RPMI7951 (cell line): ENCODE data around the gene MLC1. TPM values are rescaled to one million over a fixed set of nuclear protein-coding genes. Genes with fewer than 3 reads are reported as not detected.

Experiments used
- DNase-seq: peaks from one replicate; pipeline ENCODE4 v3.0.0-alpha.2; 2012; ENCODE audit warnings: low read depth
- total RNA-seq: library from RNA; depleted of rRNA; stranded (reverse); fragments of >200 nt; shearing (Covaris generic); gene quantifications from 2 replicates; pipeline ENCODE4 v1.2.3, GENCODE V29; 2014

The MLC1 gene
- total RNA-seq, 1 experiment from 2014 or later, result not detected

- no peak for DNase-seq
Observed at GRCh38 chr22:50058061-50058905, 26.9 kb downstream of the MLC1 start, which contains the start of gene TTLL8. TSS of gene TTLL8 (minus strand) at chr22:50058298.

GRCh38 chr22:50057278-50058060 is 27.8 kb downstream of the MLC1 start:
- DNase-seq, result no peak

GRCh38 chr22:50056214-50056972 is 28.8 kb downstream of the MLC1 start:
- no peak for DNase-seq

GRCh38 chr22:50053861-50054260 is 31.4 kb downstream of the MLC1 start:
- DNase-seq, result no peak

GRCh38 chr22:50051930-50052329 is 33.3 kb downstream of the MLC1 start:
- no peak for DNase-seq

GRCh38 chr22:50049299-50050195 is 35.7 kb downstream of the MLC1 start:
- no peak for DNase-seq

GRCh38 chr22:50048836-50049235 is 36.4 kb downstream of the MLC1 start:
- DNase-seq, result no peak

- DNase-seq, result no peak
Observed at GRCh38 chr22:50048061-50048765, 37.0 kb downstream of the MLC1 start.

- no peak for DNase-seq
Observed at GRCh38 chr22:50047346-50047745, 37.9 kb downstream of the MLC1 start.

GRCh38 chr22:50046481-50047245 is 38.6 kb downstream of the MLC1 start:
- DNase-seq, result no peak

- no peak for DNase-seq
Observed at GRCh38 chr22:50046019-50046415, 39.2 kb downstream of the MLC1 start.

GRCh38 chr22:50045211-50046018 is 39.8 kb downstream of the MLC1 start:
- DNase-seq, result no peak

GRCh38 chr22:50044485-50045118 is 40.6 kb downstream of the MLC1 start:
- DNase-seq, result no peak

- DNase-seq, result no peak
Observed at GRCh38 chr22:50041361-50042065, 43.7 kb downstream of the MLC1 start.

- DNase-seq, result no peak
Observed at GRCh38 chr22:50040717-50041116, 44.5 kb downstream of the MLC1 start.

- no peak for DNase-seq
Observed at GRCh38 chr22:50039669-50040443, 45.4 kb downstream of the MLC1 start.
